ENCODE results near the gene MPRIP. TPM values are rescaled to one million over a fixed set of nuclear protein-coding genes. Genes with fewer than 3 reads are reported as not detected.

MPRIP gene
- total RNA-seq, 1 donor from 2014 or later = 392 TPM

DNA sequence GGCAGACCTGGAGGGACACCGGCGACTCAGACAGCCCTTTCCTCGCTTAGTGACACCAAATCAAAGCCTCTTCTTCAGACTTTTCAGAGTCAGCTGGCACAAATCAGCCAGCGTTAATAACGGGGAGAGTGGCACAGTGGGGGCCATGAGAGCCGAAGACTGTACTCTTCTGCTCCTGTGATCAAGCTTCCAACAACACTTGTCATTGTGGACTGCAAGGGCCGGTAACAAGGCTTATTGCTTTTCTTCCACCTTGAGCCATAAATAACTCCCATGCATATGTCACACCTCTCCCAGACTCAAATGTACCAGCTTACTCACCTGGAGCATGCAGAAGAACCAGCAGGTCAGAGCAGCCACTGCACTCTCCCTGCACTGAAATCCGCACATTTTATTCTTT is 181.9 kb downstream of the MPRIP start:
- Mint-ChIP-seq H3K4me1 (ENCODE audit: unreplicated experiment) (no peaks in the 10 kb centered on the region), H3K4me3 (ENCODE audit: unreplicated experiment) (no peak overlapping the region), H3K27me3 (ENCODE audit: unreplicated experiment) (peaks cover 10% of the 10 kb centered on the region), H3K36me3 (ENCODE audit: low read depth, unreplicated experiment) (peaks cover 48% of the 10 kb centered on the region), H3K27ac (ENCODE audit: unreplicated experiment) (no peak overlapping the region), H3K9me3 (ENCODE audit: unreplicated experiment) (no peaks in the 10 kb centered on the region)
- no peak for DNase-seq (ENCODE audit: low spot score)
- TF ChIP-seq, protein P1, sequence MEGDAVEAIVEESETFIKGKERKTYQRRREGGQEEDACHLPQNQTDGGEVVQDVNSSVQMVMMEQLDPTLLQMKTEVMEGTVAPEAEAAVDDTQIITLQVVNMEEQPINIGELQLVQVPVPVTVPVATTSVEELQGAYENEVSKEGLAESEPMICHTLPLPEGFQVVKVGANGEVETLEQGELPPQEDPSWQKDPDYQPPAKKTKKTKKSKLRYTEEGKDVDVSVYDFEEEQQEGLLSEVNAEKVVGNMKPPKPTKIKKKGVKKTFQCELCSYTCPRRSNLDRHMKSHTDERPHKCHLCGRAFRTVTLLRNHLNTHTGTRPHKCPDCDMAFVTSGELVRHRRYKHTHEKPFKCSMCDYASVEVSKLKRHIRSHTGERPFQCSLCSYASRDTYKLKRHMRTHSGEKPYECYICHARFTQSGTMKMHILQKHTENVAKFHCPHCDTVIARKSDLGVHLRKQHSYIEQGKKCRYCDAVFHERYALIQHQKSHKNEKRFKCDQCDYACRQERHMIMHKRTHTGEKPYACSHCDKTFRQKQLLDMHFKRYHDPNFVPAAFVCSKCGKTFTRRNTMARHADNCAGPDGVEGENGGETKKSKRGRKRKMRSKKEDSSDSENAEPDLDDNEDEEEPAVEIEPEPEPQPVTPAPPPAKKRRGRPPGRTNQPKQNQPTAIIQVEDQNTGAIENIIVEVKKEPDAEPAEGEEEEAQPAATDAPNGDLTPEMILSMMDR (IDR thresholded peaks at IDR 0.05; ENCODE audit: unreplicated experiment) = no peak

DNA sequence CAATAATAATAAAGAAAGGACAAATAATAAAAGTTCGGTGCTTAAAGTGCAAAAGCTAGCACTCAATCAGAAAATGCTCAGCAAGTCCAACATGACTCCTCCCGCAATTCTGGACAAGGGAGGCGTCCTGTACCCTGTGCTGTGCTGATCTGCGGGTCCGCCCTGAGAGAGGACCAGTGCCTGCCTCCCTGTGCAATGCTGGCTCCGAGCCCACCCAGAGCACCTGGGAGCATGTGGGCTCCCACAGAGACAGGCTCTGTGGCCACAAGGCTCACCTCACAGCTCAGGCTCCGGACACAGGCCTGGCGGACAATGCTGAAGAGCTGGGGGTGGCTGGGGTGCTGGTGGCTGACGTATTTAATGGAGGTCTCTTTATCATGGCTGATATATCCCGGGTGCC is 183.6 kb downstream of the MPRIP start:
- Mint-ChIP-seq H3K9me3 (ENCODE audit: unreplicated experiment) (no peaks in the 10 kb centered on the region), H3K36me3 (ENCODE audit: low read depth, unreplicated experiment) (peaks cover 52% of the 10 kb centered on the region), H3K4me1 (ENCODE audit: unreplicated experiment) (no peaks in the 10 kb centered on the region), H3K4me3 (ENCODE audit: unreplicated experiment) (no peak overlapping the region), H3K27ac (ENCODE audit: unreplicated experiment) (no peak overlapping the region), H3K27me3 (ENCODE audit: unreplicated experiment) (peaks cover 9% of the 10 kb centered on the region)
- DNase-seq (ENCODE audit: low spot score) = no peak
- TF ChIP-seq, protein P1 (IDR thresholded peaks at IDR 0.05; ENCODE audit: unreplicated experiment) = no peak

DNA sequence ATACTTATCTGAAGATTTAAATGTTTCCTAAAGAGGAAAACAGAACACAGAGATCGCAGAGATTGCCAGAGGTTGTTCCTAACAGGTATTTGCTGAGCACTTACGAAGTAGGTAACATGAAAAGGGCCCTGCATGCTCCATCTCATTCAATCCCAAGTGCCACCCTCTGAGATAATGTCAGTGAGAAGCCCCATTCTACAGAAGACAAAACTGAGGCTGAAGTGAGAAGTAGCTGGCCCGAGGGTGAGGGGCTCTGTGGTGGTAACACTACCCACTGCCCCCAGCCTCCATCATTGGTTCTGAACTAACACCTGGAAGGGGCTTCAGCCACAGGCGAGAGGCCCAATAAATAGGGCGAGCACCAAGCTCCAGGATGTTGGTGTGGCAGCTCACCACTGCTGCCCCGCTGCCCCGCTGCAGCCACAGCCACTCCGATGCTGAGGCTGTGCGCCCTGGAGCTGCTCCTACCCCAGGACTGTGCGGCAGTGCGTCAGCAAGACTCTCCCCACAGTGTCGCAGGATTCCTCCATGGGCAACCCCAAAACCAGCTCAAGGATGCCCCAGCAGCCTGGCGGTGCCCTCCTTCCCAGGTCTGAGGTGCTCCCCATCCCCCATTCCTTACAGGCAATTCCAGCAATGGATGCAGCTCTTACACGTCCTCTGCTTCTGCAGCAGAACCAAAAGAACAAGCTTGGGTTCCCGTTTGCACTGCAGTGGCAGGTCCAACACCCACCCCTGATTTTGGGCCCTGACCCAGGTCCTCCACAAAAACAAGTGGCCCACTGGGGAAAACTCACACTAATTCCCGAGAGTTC is 184.4 kb downstream of the MPRIP start:
- H3K27ac Mint-ChIP-seq (ENCODE audit: unreplicated experiment) = no peak overlapping the region
- H3K9me3 Mint-ChIP-seq (ENCODE audit: unreplicated experiment) = no peaks in the 10 kb centered on the region
- H3K4me1 Mint-ChIP-seq (ENCODE audit: unreplicated experiment) = no peaks in the 10 kb centered on the region
- TF ChIP-seq, protein P1 (IDR thresholded peaks at IDR 0.05; ENCODE audit: unreplicated experiment) = no peak
- peaks cover 48% of the 10 kb centered on the region for H3K36me3 Mint-ChIP-seq (ENCODE audit: low read depth, unreplicated experiment)
- no peak overlapping the region for H3K4me3 Mint-ChIP-seq (ENCODE audit: unreplicated experiment)
- H3K27me3 Mint-ChIP-seq (ENCODE audit: unreplicated experiment) = peaks cover 9% of the 10 kb centered on the region
- DNase-seq (ENCODE audit: low spot score) = no peak

DNA sequence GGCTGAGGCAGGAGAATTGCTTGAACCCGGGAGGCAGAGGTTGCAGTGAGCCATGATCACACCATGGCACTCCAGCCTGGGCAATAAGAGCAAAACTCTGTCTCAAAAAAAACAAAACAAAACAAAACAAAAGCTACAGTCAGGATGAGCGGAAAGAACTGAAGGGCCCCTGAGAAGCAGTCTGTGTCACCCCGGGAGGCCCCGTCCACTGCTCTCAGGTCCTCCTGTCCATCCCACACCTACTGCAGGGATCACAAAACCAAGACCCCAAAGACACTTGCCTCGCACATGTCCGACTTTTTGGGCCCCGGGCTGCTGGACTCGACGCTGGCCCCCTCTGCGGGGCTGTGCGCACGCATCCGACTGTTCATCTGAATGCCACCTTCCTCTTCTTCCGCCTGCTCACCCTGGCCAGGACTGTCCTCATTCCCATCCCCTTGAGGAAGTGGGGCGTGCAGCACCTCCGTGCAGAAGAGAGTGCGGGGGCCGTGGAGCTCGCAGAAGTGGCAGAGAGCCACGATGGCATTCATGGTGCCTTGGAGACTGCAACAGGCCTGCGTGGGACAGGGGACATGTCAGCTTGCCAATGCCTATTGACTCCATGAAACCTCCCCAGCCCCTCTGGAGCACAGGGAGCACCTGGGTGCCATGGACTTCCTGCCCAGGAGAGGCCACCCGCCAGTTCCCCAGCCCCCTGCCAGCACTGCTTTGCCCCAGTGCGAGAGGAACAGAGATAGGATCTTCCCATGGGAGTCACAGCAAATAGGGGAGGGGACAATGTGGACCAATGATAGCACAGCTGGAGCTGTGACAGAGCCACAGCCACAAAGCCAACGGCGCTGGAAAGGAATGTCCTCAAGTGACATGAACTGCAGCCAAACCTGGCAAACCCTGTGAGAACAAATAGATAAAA is 185.6 kb downstream of the MPRIP start:
- H3K36me3 Mint-ChIP-seq (ENCODE audit: low read depth, unreplicated experiment) = peaks cover 50% of the 10 kb centered on the region
- H3K27ac Mint-ChIP-seq (ENCODE audit: unreplicated experiment) = no peak overlapping the region
- H3K9me3 Mint-ChIP-seq (ENCODE audit: unreplicated experiment) = no peaks in the 10 kb centered on the region
- H3K27me3 Mint-ChIP-seq (ENCODE audit: unreplicated experiment) = peaks cover 9% of the 10 kb centered on the region
- TF ChIP-seq, protein P1 (IDR thresholded peaks at IDR 0.05; ENCODE audit: unreplicated experiment) = no peak
- no peak overlapping the region for H3K4me3 Mint-ChIP-seq (ENCODE audit: unreplicated experiment)
- no peaks in the 10 kb centered on the region for H3K4me1 Mint-ChIP-seq (ENCODE audit: unreplicated experiment)
- DNase-seq (ENCODE audit: low spot score) = no peak
